H1 (cell line): ENCODE measurements around the gene GPR35. TPM values are rescaled to one million over a fixed set of nuclear protein-coding genes. Genes with fewer than 3 reads are reported as not detected.
A peak's percentile ranks its signal among the peaks of the same experiment; 100 is the strongest.

Source experiments
- CTCF ChIA-PET: fragments of 300-600 bp; sonication (Branson Sonifier 250); formaldehyde crosslinking; loops from one replicate; lab custom pipeline; 2021; ENCODE audit not compliant: partially characterized antibody; lab: Charles Lee
- POLR2A ChIA-PET: fragments of 300-600 bp; sonication (Branson Sonifier 250); formaldehyde crosslinking; loops from one replicate; lab custom pipeline; 2021; ENCODE audit warnings: inconsistent platforms; ENCODE audit not compliant: partially characterized antibody; lab: Charles Lee
- DNase-seq, 2 experiments: peaks; one replicate each; pipeline versions ENCODE4 v3.0.0 to v3.0.0-alpha.2; 2010 to 2022; ENCODE audit warnings: low spot score in 2 of 2, low read depth in 1 of 2, mixed read lengths in 1 of 2
- FAIRE-seq: peaks from 2 replicates; lab custom pipeline; 2011; peaks lifted over from hg19 to GRCh38; lab: Jason Lieb, UNC
- H2AFZ ChIP-seq: 2 replicates; pipeline ENCODE4 v1.8.1; 2012; ENCODE audit warnings: low read length, inconsistent platforms
- H2AK5ac ChIP-seq: 2 replicates; pipeline ENCODE4 v1.6.1; 2013; ENCODE audit warnings: low read depth, low read length
- H2BK120ac ChIP-seq: replicated peaks from 2 replicates; pipeline ENCODE3; 2013; ENCODE audit warnings: low read depth, low read length, inconsistent platforms
- H2BK12ac ChIP-seq: 2 replicates; pipeline ENCODE4 v1.6.1; 2013; ENCODE audit warnings: low read depth, low read length
- H2BK15ac ChIP-seq: 2 replicates; pipeline ENCODE4 v1.6.1; 2013; ENCODE audit warnings: low read length
- H2BK20ac ChIP-seq: 2 replicates; pipeline ENCODE4 v1.6.1; 2013; ENCODE audit warnings: low read length
- H2BK5ac ChIP-seq: 2 replicates; pipeline ENCODE4 v1.6.1; 2013; ENCODE audit warnings: low read depth, low read length
- H3K14ac ChIP-seq: 2 replicates; pipeline ENCODE4 v1.6.1; 2013; ENCODE audit warnings: inconsistent platforms; ENCODE audit not compliant: insufficient read length
- H3K18ac ChIP-seq: 2 replicates; pipeline ENCODE4 v1.6.1; 2013; ENCODE audit warnings: low read length; ENCODE audit errors: extremely low read depth
- H3K23ac ChIP-seq: 2 replicates; pipeline ENCODE4 v1.6.1; 2013; ENCODE audit warnings: inconsistent platforms; ENCODE audit not compliant: insufficient read length
- H3K23me2 ChIP-seq: 2 replicates; pipeline ENCODE4 v1.6.1; 2013; ENCODE audit warnings: low read depth, low read length
- H3K27ac ChIP-seq: 2 replicates; pipeline ENCODE4 v1.6.1; 2011; ENCODE audit warnings: low read depth, low read length, inconsistent platforms
- H3K27me3 ChIP-seq, 4 experiments: replicated peaks in 1 of 4; 1 replicate in 1 of 4; 2 replicates in 3 of 4; pipeline versions ENCODE4 v1.6.1 to v1.8.1; 2011 to 2013; ENCODE audit warnings: low read length in 3 of 4, mild to moderate bottlenecking in 3 of 4, inconsistent platforms in 2 of 4, mixed read lengths in 2 of 4, moderate library complexity in 1 of 4; ENCODE audit not compliant: control insufficient read depth in 3 of 4, insufficient read depth in 3 of 4; ENCODE audit errors: extremely low read depth in 1 of 4
- H3K36me3 ChIP-seq, 4 experiments: 2 replicates each; pipeline versions ENCODE4 v1.6.1 to v1.8.1; 2011 to 2013; ENCODE audit warnings: mild to moderate bottlenecking in 4 of 4, low read length in 3 of 4, moderate library complexity in 2 of 4, control low read depth in 1 of 4, inconsistent platforms in 1 of 4; ENCODE audit not compliant: insufficient read depth in 4 of 4, control insufficient read depth in 2 of 4
- H3K4ac ChIP-seq: replicated peaks from 2 replicates; pipeline ENCODE3; 2013; ENCODE audit warnings: low read length, low read depth, mixed read lengths, inconsistent platforms; ENCODE audit not compliant: insufficient read length
- H3K4me1 ChIP-seq, 4 experiments: replicated peaks in 1 of 4; 1 replicate in 1 of 4; 2 replicates in 3 of 4; pipeline versions ENCODE4 v1.6.1 to v1.8.1; 2011 to 2013; ENCODE audit warnings: low read length in 3 of 4, inconsistent platforms in 2 of 4, mixed read lengths in 1 of 4; ENCODE audit not compliant: insufficient read depth in 4 of 4, control insufficient read depth in 3 of 4
- H3K4me2 ChIP-seq, 2 experiments: 2 replicates each; pipeline versions ENCODE4 v1.6.1 to v1.8.1; 2011 to 2013; ENCODE audit warnings: low read depth in 2 of 2, low read length in 2 of 2, control low read depth in 1 of 2, inconsistent platforms in 1 of 2, mild to moderate bottlenecking in 1 of 2; ENCODE audit not compliant: insufficient read depth in 1 of 2
- H3K4me3 ChIP-seq, 4 experiments: fragments of 200-600, 300-600 bp in 1 of 4; sonication (generic), shearing (Covaris generic), sonication (Bioruptor Twin) in 1 of 4; 2 replicates each; pipeline versions ENCODE4 v1.5.1 to v1.8.1; 2011 to 2016; ENCODE audit warnings: low read length in 4 of 4, low read depth in 3 of 4, control low read depth in 2 of 4, inconsistent platforms in 2 of 4, mild to moderate bottlenecking in 2 of 4, mixed read lengths in 1 of 4, moderate library complexity in 1 of 4; ENCODE audit not compliant: insufficient read depth in 2 of 4; ENCODE audit errors: extremely low read depth in 1 of 4
- H3K56ac ChIP-seq: replicated peaks from 2 replicates; pipeline ENCODE3; 2013; ENCODE audit warnings: low read depth, mild to moderate bottlenecking, mixed read lengths, low read length, inconsistent platforms; ENCODE audit not compliant: insufficient read length
- H3K79me1 ChIP-seq: 2 replicates; pipeline ENCODE4 v1.6.1; 2013; ENCODE audit warnings: low read depth, low read length, control low read depth
- H3K79me2 ChIP-seq, 2 experiments: 2 replicates each; pipeline versions ENCODE4 v1.6.1 to v1.8.1; 2012 to 2013; ENCODE audit warnings: low read length in 2 of 2, mild to moderate bottlenecking in 2 of 2, inconsistent platforms in 1 of 2; ENCODE audit not compliant: insufficient read depth in 2 of 2, control insufficient read depth in 1 of 2
- H3K9ac ChIP-seq, 4 experiments: replicated peaks in 1 of 4; 1 replicate in 1 of 4; 2 replicates in 3 of 4; pipeline versions ENCODE4 v1.6.1 to v1.8.1; 2011 to 2013; ENCODE audit warnings: low read depth in 3 of 4, low read length in 3 of 4, control low read depth in 2 of 4, mild to moderate bottlenecking in 2 of 4, moderate library complexity in 2 of 4, inconsistent platforms in 1 of 4; ENCODE audit errors: extremely low read depth in 1 of 4
- H3K9me3 ChIP-seq, 2 experiments: 2 replicates each; pipeline versions ENCODE4 v1.6.1 to v1.8.1; 2012 to 2013; ENCODE audit warnings: mild to moderate bottlenecking in 2 of 2, moderate library complexity in 2 of 2, control low read depth in 1 of 2, inconsistent platforms in 1 of 2, low read depth in 1 of 2, low read length in 1 of 2, mixed read lengths in 1 of 2; ENCODE audit not compliant: insufficient read depth in 2 of 2
- H4K20me1 ChIP-seq, 2 experiments: replicated peaks in 1 of 2; 2 replicates each; pipeline versions ENCODE3 to v1.8.1; 2011 to 2013; ENCODE audit warnings: inconsistent platforms in 2 of 2, low read length in 2 of 2, mild to moderate bottlenecking in 1 of 2; ENCODE audit not compliant: insufficient read depth in 2 of 2, control insufficient read depth in 1 of 2
- H4K5ac ChIP-seq: 2 replicates; pipeline ENCODE4 v1.6.1; 2013; ENCODE audit warnings: low read length, low read depth, mixed read lengths, inconsistent platforms; ENCODE audit not compliant: insufficient read length
- H4K8ac ChIP-seq: 2 replicates; pipeline ENCODE4 v1.8.0; 2013; ENCODE audit warnings: mild to moderate bottlenecking, moderate library complexity, low read length, inconsistent platforms; ENCODE audit not compliant: insufficient read depth; ENCODE audit errors: extremely low read depth
- H4K91ac ChIP-seq: replicated peaks from 2 replicates; pipeline ENCODE3; 2013; ENCODE audit warnings: low read length, mixed read lengths, inconsistent platforms; ENCODE audit not compliant: insufficient read length
- GABPA ChIP-seq: IDR thresholded peaks from 2 replicates; pipeline ENCODE4 v1.6.1; 2011; ENCODE audit warnings: mild to moderate bottlenecking, low read length, moderate library complexity, borderline replicate concordance; ENCODE audit not compliant: insufficient read depth
- PHF8 ChIP-seq: fragments of 200-600 bp; sonication (generic); conservative IDR thresholded peaks from 2 replicates; pipeline ENCODE4 v1.7.1; 2012; ENCODE audit warnings: low read depth, mild to moderate bottlenecking, inconsistent platforms, low read length, moderate library complexity
- WGBS, 2 experiments: shearing (Covaris generic) in 1 of 2; methylation state at CpG; one replicate each; pipeline versions ENCODE4 v1.1.6 to v1.1.7; 2013 to 2015; ENCODE audit warnings: low lambda C conversion rate in 2 of 2, mixed read lengths in 2 of 2, inconsistent platforms in 1 of 2, low coverage in 1 of 2, missing lambda C conversion rate in 1 of 2; ENCODE audit not compliant: insufficient replicate concordance in 2 of 2, insufficient coverage in 1 of 2, insufficient read length in 1 of 2; ENCODE audit errors: extremely low coverage in 1 of 2, missing lambda C conversion rate in 1 of 2; 5-methylcytosine and 5-hydroxymethylcytosine counted together
- polyA plus RNA-seq, 7 experiments: library from polyadenylated mRNA; depleted of rRNA in 3 of 7; stranded (reverse) in 5 of 7; unstranded in 2 of 7; fragments of >200 nt in 5 of 7; fragments of 200-250 nt in 2 of 7; gene quantifications; 1 replicate in 5 of 7; 2 replicates in 1 of 7; 4 replicates in 1 of 7; pipeline versions ENCODE4 v1.2.1 to v1.2.3, GENCODE V29; 2011 to 2013; ENCODE audit warnings: missing spikeins in 2 of 7, mixed read lengths in 2 of 7
- total RNA-seq: library from RNA; stranded (reverse); fragmentation: NEBNext Ultra II Directional; extraction: Animal tissue kit (Norgen Biotek cat#: 25700); gene quantifications from 2 replicates; pipeline ENCODE4 v1.2.1, GENCODE V29; 2021
- TF ChIP-seq, protein P1 (sequence below): IDR thresholded peaks from 2 replicates; pipeline ENCODE4 v1.6.1; 2012; ENCODE audit warnings: inconsistent platforms

Gene GPR35
- total and polyA plus RNA-seq, 2 of the 8 experiments (the other 6 are each of a cell fraction or from before 2014, with no cell fraction given) = 0.47 TPM; not detected in 1

DNA sequence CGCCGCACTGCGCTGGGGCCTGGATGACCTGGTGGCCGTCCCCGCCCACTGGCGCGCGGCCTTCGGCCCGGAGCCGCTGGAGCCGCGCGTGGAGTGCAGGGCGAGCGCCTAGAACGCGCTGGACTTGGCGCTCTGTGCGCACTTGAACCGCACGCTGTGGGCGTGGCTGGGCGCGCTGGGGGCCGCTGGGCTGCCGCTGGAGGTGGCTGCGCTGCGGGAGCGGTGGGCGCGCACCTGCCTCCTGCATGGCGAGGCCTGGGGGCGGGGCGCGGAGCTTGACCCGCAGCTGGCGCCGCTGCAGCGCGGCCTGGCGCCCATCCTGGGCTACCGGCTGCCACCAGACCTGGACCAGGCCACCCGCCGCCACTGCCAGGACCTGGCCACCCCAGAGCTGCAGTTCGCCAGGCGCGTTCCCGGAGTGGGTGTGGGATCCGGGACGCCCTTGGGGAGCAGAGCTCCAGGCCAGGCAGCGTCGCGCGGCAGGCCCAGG lies 47.5 kb downstream of the GPR35 start:
- no peak overlapping the region; a peak in 1 of 8 replicates for H3K4me3 ChIP-seq
- H2BK5ac ChIP-seq = no peak overlapping the region
- H3K36me3 ChIP-seq = no peaks in the 10 kb centered on the region
- 0 out of 7 replicates have a peak, but pooled peaks cover 0 to 6% (median 0%) of the 10 kb centered on the region in 4 experiments for H3K27me3 ChIP-seq
- no peak overlapping the region for H4K91ac ChIP-seq
- H2AK5ac ChIP-seq = no peak overlapping the region
- no peaks in the 10 kb centered on the region for H3K9me3 ChIP-seq
- no peaks in the 10 kb centered on the region for H3K79me2 ChIP-seq
- H3K23ac ChIP-seq = no peak overlapping the region
- peaks cover 2% of the 10 kb centered on the region; the same call in 1 of the 2 replicates for H3K23me2 ChIP-seq
- ChIA-PET POLR2A (no interaction called here), CTCF (interaction anchor here (0.6 to 0.7 kb wide), 4 partner anchors 46 to 624 kb away, joined by 3 to 4 read pairs (median 4); no protein-coding TSS in a partner anchor)
- H2BK15ac ChIP-seq = no peak overlapping the region
- H4K8ac ChIP-seq = no peak overlapping the region
- no peak overlapping the region for H3K14ac ChIP-seq
- DNase-seq (peak in 1 of 2 experiments; percentile 52), FAIRE-seq (no peak)
- H4K5ac ChIP-seq = no peak overlapping the region
- 77% methylated on average over 50 of the region's 55 CpGs; no CpG with 5 or more reads in 1 of the 2 experiments for WGBS, 2 experiments
- H2BK20ac ChIP-seq = no peak overlapping the region
- no peak overlapping the region for H2AFZ ChIP-seq
- no peaks in the 10 kb centered on the region for H3K79me1 ChIP-seq
- H3K4me1 ChIP-seq = no peaks in the 10 kb centered on the region
- TF ChIP-seq, protein P1, sequence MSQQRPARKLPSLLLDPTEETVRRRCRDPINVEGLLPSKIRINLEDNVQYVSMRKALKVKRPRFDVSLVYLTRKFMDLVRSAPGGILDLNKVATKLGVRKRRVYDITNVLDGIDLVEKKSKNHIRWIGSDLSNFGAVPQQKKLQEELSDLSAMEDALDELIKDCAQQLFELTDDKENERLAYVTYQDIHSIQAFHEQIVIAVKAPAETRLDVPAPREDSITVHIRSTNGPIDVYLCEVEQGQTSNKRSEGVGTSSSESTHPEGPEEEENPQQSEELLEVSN = 0 out of 2 replicates have a peak, but pooled peaks have one; percentile 14
- TF ChIP-seq GABPA = peak; percentile 45; the same call in 1 of the 2 replicates
- no peak for TF ChIP-seq PHF8
- no peak overlapping the region for H2BK120ac ChIP-seq
- H3K56ac ChIP-seq = no peak overlapping the region
- H2BK12ac ChIP-seq = no peak overlapping the region
- no peak overlapping the region for H3K18ac ChIP-seq
- no peak overlapping the region for H3K4ac ChIP-seq
- no peak overlapping the region for H3K9ac ChIP-seq
- peak overlapping the region; percentile 17 to 38; a peak in 2 of 4 replicates for H3K4me2 ChIP-seq
- H3K27ac ChIP-seq = no peak overlapping the region
- H4K20me1 ChIP-seq = no peaks in the 10 kb centered on the region
